GM19468 (cell line): Measurements from ENCODE around the gene CSAD.
"Not testable (repeated sequence)": the region's sequence is repeated elsewhere in the genome, so short reads cannot be mapped to it uniquely, and the experiment has no call there.

Experiments used
- ATAC-seq: cut with Tn5 transposase; IDR thresholded peaks from one replicate; pipeline ENCODE4 v1.9.1; 2021; ENCODE audit warnings: mild to moderate bottlenecking, moderate library complexity, moderate number of reproducible peaks; ENCODE audit not compliant: unreplicated experiment; ENCODE audit errors: extremely low read depth

Gene CSAD

DNA sequence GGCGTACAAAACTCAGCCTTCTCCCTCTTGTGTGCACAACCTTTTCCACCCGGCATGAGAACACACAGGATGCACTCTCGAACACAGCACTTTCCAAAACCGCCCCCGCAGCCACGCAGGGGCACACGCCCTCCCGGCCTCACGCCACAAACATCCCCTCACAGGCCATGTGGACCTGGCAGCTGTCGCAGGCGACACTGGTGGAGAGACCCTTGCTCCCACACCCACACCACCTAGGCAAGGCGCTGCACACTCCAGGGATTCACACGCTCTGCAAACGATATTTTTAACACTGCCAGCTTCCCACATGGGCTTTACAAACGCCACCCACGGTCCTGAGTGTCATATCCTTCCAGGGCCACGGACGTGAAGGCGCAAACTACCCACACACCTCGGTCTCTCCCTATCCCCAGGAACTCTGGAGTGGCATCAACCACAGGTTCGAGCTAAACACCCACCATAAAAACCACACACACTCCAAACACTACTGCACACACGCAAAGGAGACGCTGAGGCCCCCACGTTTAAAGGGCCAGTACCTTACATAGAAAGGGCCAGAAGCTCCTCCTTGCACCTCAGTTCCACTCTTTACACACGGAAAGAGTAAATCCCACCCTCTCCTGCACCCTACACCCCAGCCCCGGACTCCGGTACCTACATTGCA is 38.7 kb upstream of the CSAD start:
- ATAC-seq = no peak

DNA sequence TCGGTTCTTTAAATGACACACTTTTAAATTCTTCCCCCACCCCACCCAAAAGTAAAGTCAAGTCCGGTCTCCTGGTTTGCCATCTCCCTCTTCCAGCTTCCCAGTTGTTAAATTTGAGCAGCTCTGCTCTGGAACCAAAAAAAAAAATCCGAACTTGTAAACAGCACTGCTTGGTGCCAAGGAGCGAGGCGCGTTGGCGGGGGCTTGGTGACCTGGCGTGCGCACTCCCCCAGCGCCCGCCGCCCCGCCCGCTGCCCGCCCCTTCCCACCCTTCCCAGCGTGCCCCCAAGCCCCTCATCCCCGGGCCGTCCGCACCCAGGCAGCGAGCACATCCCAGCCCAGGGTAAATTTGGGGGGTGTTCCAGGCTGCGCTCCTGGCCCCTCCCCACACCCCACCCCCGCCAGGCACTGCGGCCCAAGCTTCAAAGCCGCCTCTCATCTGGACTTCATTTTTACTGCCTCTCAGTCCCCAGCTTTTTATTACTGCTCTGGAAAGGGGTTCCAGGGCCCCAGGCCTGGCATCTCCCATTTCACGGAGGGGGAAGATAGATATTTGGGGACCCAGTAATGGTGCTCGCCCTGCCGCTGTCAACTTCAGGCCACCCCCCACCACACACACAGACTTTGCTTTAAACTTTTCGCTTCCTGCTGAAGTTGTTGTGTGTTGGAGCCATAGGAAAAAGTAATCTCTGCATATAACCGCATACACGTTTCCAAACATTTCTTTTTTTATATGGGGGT is 38.0 kb upstream of the CSAD start:
- no peak for ATAC-seq

DNA sequence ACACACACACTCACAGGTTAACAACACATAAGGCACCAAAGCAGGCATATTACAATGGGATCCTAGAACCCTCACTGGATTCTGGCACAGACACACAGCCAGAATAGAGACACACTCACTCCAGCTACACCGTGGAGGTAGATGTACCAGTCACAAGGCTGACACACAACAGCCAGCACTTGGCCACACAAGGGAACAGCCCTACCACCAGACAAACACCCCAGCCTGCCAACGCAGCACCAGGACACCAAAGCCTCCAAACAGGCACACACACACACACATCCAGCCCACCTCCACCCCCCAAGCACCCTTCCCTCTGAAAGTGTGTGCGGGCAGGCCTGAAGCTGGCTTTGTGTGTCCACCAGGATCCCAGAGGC is 37.2 kb upstream of the CSAD start:
- no peak for ATAC-seq

DNA sequence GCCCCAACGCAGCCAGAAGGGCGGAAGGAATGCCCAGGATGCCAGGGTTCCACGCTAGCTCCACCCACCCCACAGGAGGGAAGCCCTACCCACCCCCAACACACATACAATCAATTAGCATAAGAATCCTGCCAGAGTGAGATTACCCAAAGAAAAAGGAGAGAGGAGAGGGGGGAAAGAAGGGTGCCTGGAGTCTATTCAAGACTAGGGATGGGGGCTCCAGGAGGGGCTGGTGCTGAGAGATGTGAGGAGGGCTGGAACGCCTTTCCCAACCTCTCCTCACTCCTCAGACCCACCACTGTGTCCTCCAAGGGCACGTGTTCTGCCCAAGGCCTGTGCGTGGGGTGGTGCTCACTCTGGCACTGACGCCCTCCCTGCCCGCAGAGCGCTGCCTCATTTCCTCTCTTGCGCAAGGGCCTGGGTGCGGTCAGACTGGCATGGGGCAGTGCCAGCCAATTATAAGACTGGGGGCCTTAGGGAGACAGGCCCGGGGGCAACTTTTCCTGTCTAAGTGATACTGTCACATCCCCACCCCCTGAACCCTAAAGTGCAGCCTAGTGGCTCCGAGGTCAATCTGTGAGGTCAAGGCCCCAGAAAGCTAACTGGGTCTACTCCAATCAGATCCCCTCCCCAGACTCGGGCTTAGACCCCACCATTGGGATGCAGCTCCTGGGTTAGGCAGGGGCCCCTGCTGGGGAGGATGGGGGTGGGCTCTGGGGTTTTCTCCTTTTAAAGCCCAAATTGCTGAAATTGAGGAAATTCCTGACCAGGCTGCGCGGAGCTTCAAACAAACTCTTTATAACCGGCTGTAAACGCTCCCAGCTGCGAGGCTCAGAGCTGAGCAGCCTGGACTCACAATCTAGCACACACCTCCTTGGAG is 36.6 kb upstream of the CSAD start:
- no peak for ATAC-seq

DNA sequence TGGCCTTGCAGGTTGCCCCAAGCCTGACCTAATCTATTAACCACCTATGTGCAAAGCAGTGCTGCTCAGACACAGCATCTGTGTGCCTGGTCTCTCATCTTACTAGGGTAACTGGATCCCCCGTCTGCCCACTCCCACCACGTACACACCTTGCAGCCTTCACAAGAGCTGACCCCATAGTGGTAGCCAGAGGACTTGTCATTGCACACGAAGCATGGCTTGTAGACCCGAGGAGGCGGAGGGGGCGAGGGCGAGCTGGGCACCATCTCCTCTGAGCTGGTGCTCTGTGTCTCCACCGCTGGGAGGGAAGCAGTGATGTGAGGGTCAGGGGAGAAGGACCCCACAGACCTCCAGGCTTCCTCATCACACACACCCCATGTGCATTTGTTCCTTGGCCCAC is 34.8 kb upstream of the CSAD start:
- ATAC-seq = no peak

DNA sequence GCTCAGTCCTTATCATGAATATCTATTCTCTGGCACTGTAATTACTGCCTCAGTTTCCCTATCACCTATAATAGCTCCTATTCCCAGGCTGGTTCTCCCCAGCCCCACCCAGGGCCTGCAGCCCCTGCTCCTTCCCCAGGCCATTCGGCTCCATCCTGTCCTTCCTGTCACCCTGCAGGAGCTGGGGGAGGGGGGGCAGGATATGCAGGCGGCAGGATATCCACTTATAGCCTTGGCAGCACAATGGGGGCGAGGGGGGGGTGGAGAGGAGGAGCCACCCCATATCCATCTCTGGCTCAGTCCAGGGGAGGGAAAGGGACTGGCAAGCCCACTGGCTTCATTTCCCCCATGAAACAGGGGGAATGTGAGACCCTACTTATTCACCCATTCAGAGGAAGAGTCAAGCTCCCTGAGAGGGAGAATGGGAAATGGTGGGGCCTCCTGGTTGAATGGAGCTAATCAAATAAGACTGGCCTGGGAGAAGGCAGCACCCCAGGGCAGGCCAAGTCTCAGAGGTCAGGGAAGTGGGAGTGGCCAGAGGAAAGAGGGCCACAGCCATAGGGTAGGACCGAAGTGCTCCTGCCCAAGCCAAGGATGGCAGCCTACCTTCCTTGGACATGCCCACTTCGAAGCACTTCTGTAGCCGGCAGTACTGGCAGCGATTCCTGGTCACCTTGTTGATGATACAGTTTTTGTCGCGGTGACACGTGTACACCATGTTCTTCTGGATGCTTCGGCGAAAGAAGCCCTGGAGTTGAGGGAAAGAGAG is 34.1 kb upstream of the CSAD start:
- no peak for ATAC-seq

DNA sequence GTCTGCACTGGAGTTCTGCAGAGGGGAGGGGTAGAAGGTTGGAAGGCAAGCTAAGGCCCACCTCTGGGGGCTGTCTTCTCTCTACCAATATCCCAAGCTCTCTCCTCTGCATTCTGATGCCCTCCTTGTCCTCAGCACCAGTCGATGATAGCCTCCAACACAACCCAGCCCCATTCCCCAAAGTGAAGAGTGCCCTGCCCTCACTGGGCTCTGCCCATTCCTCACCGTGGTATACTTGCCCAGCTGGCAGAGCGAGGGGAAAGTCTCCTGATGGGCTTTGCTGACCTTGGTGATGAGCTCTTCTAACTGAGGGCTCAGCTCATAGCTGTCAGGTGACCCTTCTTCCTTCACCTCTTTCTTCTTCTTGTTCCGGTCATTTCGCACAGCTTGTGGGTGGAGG is 33.5 kb upstream of the CSAD start:
- no peak for ATAC-seq

DNA sequence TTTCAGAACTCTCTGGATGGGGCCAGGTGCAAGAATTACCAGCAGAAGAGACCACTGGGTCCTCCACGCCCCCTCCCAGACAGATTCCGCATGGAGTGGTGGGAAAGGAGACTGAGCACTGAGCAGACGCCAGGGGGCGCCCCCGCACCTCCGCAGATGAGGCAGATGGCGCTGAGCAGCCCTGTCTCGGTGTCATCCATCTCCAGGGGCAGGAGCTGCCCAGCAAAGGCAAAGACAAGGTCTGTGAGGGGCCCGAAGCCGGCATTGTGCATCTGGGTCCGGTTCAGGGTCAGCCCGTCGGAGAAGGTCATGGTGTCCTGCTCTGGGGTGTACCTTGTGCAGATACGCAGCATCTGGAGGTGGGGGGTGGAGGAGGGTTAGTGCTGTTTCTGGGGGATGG is 32.6 kb upstream of the CSAD start:
- ATAC-seq = no peak

DNA sequence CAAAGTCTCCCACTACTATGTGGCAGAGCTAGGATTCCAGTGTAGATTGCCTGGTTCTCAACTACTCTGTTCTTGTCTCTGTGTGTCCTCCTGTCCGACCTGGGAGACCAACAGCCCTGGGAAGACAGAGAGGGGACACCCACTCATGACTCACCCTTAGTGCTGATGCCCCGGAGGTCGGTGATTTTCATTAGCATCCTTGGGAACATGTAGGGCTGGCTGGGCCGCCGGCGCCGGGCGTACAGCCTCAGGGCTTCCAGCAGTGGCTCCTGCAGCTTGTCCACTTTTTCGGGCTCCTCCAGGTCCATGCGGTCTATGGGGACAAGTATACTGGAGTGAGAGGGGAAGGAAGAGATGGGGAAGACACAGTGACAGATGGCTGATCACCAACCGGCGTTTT is 32.2 kb upstream of the CSAD start:
- no peak for ATAC-seq

DNA sequence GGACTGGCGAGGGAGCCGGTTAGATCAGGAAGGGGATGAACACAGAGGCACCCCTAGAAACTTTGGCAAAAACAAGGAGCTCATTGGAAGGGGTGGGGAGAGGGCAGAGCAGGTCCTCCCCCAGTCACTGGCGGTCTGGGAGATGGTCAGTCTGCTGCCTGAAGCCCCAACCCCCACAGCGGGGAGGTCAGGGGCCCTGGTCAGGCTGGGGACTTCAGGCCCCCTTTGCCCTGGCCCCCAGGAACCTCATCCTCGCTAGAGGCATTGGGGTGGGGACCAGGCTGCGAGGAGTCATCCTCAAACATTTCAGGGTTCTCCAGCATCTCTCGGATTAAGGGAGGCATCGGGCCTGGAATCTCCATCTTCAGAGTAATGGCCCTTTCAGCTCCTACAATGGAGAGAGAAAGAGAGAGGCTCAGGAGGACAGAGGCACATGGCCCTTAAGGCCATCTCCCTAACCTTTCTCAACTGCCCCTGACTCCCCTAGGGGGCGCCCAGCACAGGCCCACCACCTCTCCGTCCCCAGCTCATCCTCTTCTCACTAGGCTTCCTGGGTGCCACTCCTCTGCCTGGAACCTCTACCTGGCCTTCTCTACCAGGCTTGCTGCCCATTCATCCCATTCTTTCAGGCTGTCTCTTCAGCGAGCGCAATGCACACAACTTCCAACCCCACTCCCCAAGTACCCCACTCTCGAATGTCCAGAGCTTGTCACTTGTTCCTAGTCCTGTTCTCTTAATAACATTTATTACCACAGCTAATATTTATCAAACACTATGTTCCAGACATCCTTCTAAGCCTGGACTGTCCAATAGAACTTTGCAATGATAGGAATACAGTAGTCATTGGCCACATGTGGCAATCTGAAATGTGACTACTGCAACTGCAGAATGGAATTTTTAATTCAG is 31.0 kb upstream of the CSAD start:
- no peak for ATAC-seq

DNA sequence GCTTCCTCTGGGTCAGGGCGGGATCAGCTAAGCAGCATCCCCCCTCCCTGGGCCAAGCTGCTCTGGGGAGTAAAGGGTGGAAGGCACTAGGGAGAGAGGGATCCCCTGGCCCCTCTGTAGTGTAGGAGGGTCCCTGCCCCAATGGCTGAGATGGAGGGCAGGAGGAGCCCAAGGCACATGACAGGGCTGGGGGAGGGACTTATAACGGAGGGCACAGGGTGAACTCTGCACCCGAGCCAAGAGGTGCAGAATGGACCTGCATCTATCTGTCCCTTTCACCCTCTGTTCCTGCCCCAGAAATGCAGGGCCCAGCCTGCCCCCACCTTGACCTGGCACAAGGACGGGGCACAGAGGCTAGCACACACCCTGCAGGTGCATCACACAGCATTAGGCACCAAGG is 30.1 kb upstream of the CSAD start:
- ATAC-seq = no peak

DNA sequence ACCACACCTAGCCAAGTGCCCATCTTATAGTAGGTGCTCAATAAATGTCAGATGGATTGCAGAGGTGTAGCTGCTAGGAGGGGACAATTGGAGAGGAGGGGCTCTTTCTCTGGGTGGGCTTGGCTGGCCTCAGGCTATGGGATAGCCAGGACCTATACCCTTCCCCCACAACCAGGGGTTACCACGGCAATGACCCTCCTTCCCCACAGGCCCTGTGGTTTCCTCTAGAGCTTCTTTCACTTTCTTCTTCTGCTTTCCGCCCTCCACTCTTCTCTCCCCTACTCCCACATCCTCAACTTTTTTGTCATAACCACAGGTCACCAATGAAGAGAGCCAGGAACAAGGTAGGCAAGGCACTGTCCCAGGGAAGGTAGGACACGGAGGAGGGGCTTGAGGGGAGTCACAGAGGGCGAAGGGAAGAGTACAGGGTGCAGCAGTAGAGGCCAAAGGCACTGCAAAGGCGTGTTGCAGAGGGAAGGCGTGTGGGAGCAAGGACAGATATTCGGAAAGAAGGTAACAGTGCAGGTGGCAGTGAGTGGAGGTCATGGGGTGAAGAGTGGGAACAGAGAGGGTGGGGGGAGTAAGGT is 28.2 kb upstream of the CSAD start:
- no peak for ATAC-seq

DNA sequence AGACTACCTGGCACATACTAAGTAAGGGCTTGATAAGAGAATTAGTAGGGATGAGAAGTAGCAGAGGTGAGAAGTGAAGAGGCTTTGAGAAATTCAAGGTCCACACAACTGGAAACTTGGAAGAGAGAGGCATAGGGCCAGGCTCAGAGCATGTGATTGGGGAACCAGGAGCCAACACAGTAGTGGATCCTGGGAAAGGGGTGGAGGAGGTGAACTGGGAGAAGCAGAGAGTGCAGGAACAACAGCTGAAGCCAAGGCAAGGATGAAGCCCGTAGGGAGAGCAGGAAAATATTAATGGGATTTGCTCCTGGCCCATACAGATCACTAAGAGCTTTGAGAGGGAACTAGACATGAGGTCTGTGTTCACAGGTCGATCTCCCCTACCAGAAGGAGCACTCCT is 27.7 kb upstream of the CSAD start:
- no peak for ATAC-seq

DNA sequence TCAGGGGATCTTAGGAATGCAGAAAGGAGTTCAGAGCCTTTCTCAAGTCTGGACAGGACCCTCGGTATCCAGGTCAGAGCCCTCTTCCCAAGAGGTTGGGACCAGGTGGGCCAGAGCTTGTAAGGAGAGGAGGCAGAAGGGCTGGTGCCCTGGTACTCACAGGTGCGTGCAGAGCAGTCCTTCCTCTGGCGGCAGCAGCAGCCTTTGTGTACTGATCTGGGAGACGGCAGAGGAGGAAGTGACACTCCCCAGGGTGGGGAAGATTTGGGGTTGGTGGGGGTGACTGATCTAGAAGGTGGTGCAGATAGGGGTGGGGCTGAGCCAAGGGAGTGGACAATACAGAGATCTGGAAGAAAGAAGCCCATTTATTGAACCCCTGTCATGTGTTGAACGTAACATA is 26.3 kb upstream of the CSAD start, which contains the start of gene ITGB7:
Gene ITGB7 (minus strand): TSS at position 210 of the 400 bp plus-strand sequence. CDS start 6,808 bp downstream, outside the sequence.
- peak; percentile 32 for ATAC-seq

DNA sequence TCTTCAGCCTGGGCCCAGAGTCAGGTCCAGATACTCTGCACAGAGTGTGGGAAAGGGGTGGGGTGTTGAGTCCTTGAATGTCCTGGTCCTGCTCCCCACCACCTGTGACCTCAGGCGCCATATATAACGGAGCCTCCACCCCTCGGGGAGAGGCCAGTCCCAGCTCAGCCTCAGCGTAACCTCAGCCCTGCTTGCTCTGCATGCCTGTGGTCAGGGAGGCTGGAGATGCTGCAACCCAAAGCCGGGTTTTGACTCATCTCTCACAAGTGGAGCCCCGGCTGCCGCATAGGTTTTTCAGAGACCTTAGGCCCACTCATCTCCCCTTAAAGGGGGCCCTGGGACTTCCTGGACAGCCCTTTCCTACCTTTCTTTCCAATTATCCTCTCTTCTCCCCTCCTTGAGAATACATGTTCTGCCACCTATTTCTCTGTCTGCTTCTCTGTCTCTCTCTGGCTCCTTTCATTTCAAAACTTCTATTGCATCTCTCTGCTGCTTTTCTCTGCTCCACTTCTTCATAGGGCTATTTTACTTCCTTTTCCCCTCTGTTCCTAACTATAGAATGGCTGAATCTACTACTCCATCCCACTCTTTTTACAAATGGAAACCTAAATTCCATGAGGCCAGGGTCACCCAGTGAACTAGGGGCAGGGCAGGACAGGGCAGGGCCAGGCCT is 25.2 kb upstream of the CSAD start:
- peak; percentile 32 for ATAC-seq

DNA sequence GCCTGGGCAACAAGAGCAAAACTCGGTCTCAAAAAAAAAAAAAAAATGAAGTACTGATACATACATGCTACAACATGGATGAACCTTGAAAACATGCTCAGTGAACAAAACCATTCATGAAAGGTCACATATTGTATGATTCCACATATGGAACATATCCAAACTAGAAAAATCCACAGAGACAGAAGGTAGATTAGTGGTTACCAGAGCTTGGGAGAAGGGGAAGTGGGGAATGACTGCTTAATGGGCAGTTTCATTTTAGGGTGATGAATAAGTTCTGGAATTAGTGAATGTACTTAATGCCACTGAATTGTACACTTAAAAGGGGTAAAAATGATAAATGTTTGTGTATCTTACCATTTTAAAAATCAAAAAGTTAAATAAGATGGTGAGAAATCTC is 23.6 kb upstream of the CSAD start:
- no peak for ATAC-seq

DNA sequence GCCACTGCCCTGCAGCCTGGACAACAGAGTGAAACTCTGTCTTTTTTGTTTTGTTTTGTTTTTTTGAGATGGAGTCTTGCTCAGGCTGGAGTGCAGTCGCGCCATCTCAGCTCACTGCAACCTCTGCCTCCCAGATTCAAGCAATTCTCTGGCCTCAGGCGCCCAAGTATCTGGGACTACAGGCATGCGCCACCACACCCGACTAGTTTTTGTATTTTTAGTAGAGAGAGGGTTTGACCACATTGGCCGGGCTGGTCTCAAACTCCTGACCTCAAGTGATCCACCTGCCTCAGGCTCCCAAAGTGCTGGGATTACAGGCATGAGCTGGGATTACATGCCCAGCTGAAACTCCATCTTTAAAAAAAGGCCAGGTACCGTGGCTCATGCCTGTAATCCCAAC is 21.6 kb upstream of the CSAD start:
- ATAC-seq = not testable (repeated sequence)

DNA sequence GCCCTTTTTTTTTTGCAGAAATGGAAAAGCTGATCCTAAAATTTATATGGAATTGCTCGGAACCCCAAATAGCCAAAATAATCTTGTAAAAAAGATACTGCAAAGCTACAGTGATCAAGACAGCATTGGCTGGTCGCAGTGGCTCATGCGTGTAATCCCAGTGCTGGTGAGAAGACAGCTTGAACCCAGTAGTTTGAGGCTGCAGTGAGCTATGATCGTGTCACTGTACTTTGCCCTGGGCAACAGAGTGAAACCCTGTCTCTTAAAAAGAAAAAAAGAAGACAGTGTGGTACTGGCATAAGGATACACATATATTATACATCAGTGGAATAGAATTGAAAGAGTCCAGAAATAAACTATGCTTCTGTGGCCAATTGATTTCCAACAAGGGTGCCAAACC is 20.9 kb upstream of the CSAD start:
- no peak for ATAC-seq
